Liver (tissue), 9 donors: Measurements from ENCODE around the gene ORAI3. TPM values are rescaled to one million over a fixed set of nuclear protein-coding genes. Genes with fewer than 3 reads are reported as not detected.

Experiments
- DNase-seq: peaks from one replicate; pipeline ENCODE4 v3.0.0-alpha.2; 2017; ENCODE audit warnings: low spot score
- H3K27ac ChIP-seq, 2 donors: one replicate each; pipeline ENCODE4 v1.7.0; 2013; ENCODE audit warnings: inconsistent platforms in 2 of 2, low read length in 2 of 2, control low read depth in 1 of 2, low read depth in 1 of 2, mild to moderate bottlenecking in 1 of 2
- H3K27me3 ChIP-seq, 4 donors: one replicate each; pipeline versions ENCODE4 v1.6.1 to v1.7.0; 2013; ENCODE audit warnings: low read length in 3 of 4, inconsistent platforms in 1 of 4, mild to moderate bottlenecking in 1 of 4, moderate library complexity in 1 of 4; ENCODE audit not compliant: control insufficient read depth in 4 of 4, insufficient read depth in 4 of 4
- H3K36me3 ChIP-seq, 4 donors: one replicate each; pipeline versions ENCODE4 v1.6.1 to v1.7.0; 2013; ENCODE audit warnings: low read length in 3 of 4, mild to moderate bottlenecking in 3 of 4, low read depth in 1 of 4, moderate library complexity in 1 of 4; ENCODE audit not compliant: control insufficient read depth in 4 of 4, insufficient read depth in 3 of 4
- H3K4me1 ChIP-seq, 4 donors: one replicate each; pipeline versions ENCODE4 v1.6.1 to v1.7.0; 2013; ENCODE audit warnings: low read length in 3 of 4, mild to moderate bottlenecking in 3 of 4, moderate library complexity in 1 of 4; ENCODE audit not compliant: control insufficient read depth in 4 of 4, insufficient read depth in 4 of 4
- H3K4me3 ChIP-seq, 3 donors: one replicate each; pipeline versions ENCODE4 v1.6.1 to v1.7.0; 2013; ENCODE audit warnings: low read length in 3 of 3, control low read depth in 1 of 3, low read depth in 1 of 3, mild to moderate bottlenecking in 1 of 3
- H3K9ac ChIP-seq, 2 donors: one replicate each; pipeline ENCODE4 v1.7.0; 2013; ENCODE audit warnings: low read length in 2 of 2, mild to moderate bottlenecking in 2 of 2, moderate library complexity in 2 of 2, control low read depth in 1 of 2, low read depth in 1 of 2
- H3K9me3 ChIP-seq, 4 donors: one replicate each; pipeline versions ENCODE4 v1.6.1 to v1.7.0; 2013; ENCODE audit warnings: low read length in 3 of 4; ENCODE audit not compliant: control insufficient read depth in 4 of 4
- EGR1 ChIP-seq, 2 donors: IDR thresholded peaks; 2 replicates each; pipeline ENCODE4 v1.6.1; 2016 to 2018; ENCODE audit warnings: antibody characterized with exemption in 2 of 2, low read depth in 2 of 2
- FOXA1 ChIP-seq: IDR thresholded peaks from 2 replicates; pipeline ENCODE4 v1.6.1; 2016; ENCODE audit warnings: antibody characterized with exemption
- FOXA2 ChIP-seq: IDR thresholded peaks from 2 replicates; pipeline ENCODE4 v1.6.1; 2016; ENCODE audit warnings: antibody characterized with exemption
- GABPA ChIP-seq, 2 donors: IDR thresholded peaks in 1 of 2; conservative IDR thresholded peaks in 1 of 2; 2 replicates each; pipeline ENCODE4 v1.6.1; 2016; ENCODE audit warnings: antibody characterized with exemption in 2 of 2, mild to moderate bottlenecking in 1 of 2, moderate library complexity in 1 of 2
- HNF4A ChIP-seq, 2 donors: conservative IDR thresholded peaks; 2 replicates each; pipeline ENCODE4 v1.6.1; 2016; ENCODE audit warnings: antibody characterized with exemption in 2 of 2, mild to moderate bottlenecking in 2 of 2
- HNF4G ChIP-seq: IDR thresholded peaks from 2 replicates; pipeline ENCODE4 v1.6.1; 2016; ENCODE audit warnings: antibody characterized with exemption
- JUND ChIP-seq, 2 donors: IDR thresholded peaks; 2 replicates each; pipeline ENCODE4 v1.6.1; 2016; ENCODE audit warnings: antibody characterized with exemption in 2 of 2
- NR2F2 ChIP-seq: IDR thresholded peaks from 2 replicates; pipeline ENCODE4 v1.6.1; 2016; ENCODE audit warnings: antibody characterized with exemption
- RAD21 ChIP-seq, 2 donors: IDR thresholded peaks; 2 replicates each; pipeline ENCODE4 v1.6.1; 2016; ENCODE audit warnings: antibody characterized with exemption in 2 of 2, mild to moderate bottlenecking in 2 of 2
- RXRA ChIP-seq, 2 donors: IDR thresholded peaks; 2 replicates each; pipeline ENCODE4 v1.6.1; 2017 to 2018; ENCODE audit warnings: antibody characterized with exemption in 2 of 2, mild to moderate bottlenecking in 1 of 2
- SP1 ChIP-seq: IDR thresholded peaks from 2 replicates; pipeline ENCODE4 v1.6.1; 2018; ENCODE audit warnings: antibody characterized with exemption, mild to moderate bottlenecking
- TAF1 ChIP-seq: conservative IDR thresholded peaks from 2 replicates; pipeline ENCODE4 v1.6.1; 2016; ENCODE audit warnings: antibody characterized with exemption, mild to moderate bottlenecking
- YY1 ChIP-seq: IDR thresholded peaks from 2 replicates; pipeline ENCODE4 v1.6.1; 2016; ENCODE audit warnings: antibody characterized with exemption, mild to moderate bottlenecking
- WGBS: extraction: QIAGEN DNeasy Blood & Tissue Kit; methylation state at CpG from one replicate; pipeline ENCODE4 v1.1.7; 2013; 5-methylcytosine and 5-hydroxymethylcytosine counted together
- polyA plus RNA-seq, 2 donors: library from polyadenylated mRNA; stranded (reverse) in 1 of 2; unstranded in 1 of 2; fragments of 200-250 nt in 1 of 2; fragments of >200 nt in 1 of 2; fragmentation: Nextera tagmentation in 1 of 2; extraction: Ambion mirVana in 1 of 2; gene quantifications; one replicate each; pipeline versions ENCODE4 v1.2.1 to v1.2.3, GENCODE V29; 2013 to 2015
- total RNA-seq, 2 donors: library from RNA; depleted of rRNA; stranded (reverse); fragments of >200 nt; gene quantifications; one replicate each; pipeline ENCODE4 v1.2.3, GENCODE V29; 2014
- TF ChIP-seq, protein P1 (sequence below): IDR thresholded peaks from 2 replicates; pipeline ENCODE4 v1.6.1; 2016; ENCODE audit warnings: antibody characterized with exemption
- TF ChIP-seq, protein P2 (sequence below): fragments of 150-350 bp; IDR thresholded peaks from 2 replicates; pipeline ENCODE4 v1.5.1; 2017; ENCODE audit warnings: improper control_type of control experiment, low read depth, low read length; ENCODE audit not compliant: missing input control
- TF ChIP-seq, protein P3 (sequence below): IDR thresholded peaks from 2 replicates; pipeline ENCODE4 v1.6.1; 2016; ENCODE audit warnings: antibody characterized with exemption
- TF ChIP-seq, protein P4 (sequence below): IDR thresholded peaks from 2 replicates; pipeline ENCODE4 v1.6.1; 2016; ENCODE audit warnings: antibody characterized with exemption
- TF ChIP-seq, protein P5 (sequence below): IDR thresholded peaks from 2 replicates; pipeline ENCODE4 v1.6.1; 2016; ENCODE audit warnings: antibody characterized with exemption, mild to moderate bottlenecking
- donor health status: healthy.
- donor health status: healthy.
- donor health status: healthy.
- donor health status: healthy.
- donor health status: healthy.

Gene ORAI3
- total and polyA plus RNA-seq, 4 donors, result 26.6 to 39.1 (median 31.4) TPM

DNA sequence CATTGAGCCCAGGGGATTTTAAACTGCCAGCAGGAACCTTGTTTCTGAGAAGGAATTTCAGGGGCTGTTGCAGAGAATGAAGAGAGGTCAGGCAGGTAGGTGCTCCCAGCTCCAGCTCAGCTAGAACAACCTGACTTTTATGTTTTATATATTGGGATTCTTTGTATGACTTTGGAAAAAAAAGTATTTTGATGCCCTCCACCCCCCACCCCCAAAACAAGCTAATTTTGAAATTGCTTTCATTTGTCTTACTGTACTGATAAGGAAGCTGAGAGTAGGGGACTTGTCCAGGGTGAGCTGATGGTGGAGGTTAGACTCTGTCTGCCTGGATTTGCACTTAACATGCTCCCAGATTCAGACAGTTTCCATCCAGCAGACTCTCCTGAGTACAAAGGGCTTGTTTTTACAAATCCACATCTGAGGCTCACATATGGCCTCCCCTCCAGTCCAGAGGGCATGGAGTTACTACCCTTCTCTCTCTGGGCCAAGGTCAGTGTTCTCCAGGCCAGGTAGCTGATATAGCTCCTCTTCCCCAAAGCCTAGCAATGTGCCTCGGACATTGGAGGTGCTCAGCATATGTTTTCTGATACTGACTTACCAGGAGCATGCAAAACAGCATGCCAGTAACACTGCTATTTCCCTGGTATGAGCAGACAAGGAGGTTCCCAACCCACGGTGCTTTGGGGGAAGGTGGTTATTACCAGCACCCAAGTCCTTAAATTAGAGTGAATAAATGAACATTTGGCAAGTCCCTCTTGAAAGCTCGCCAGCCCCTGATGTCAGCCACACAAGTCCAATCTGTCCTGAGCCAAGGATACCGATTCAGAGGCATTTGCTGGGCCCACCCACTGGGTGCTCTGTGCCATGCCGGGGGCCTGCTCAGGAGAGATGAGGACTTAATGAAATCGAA, 50.2 kb downstream of the ORAI3 start:
- H3K27me3 ChIP-seq, result no peaks in the 10 kb centered on the region
- H3K27ac ChIP-seq, result peak overlapping the region; percentile 95 to 96
- H3K9ac ChIP-seq, result no peak overlapping the region
- TF ChIP-seq TAF1 (peak; percentile 47), YY1 (peak; percentile 93), RXRA (IDR thresholded peaks at IDR 0.05) (peak; percentile 93), FOXA2 (peak; percentile 24), JUND (IDR thresholded peaks at IDR 0.05) (peak in 1 of 2 donors; percentile 50), HNF4G (peak; percentile 93), GABPA (IDR thresholded peaks at IDR 0.05 in 1 of 2, conservative IDR thresholded peaks at IDR 0.05 in 1 of 2) (peak in 1 of 2 donors; percentile 62), EGR1 (IDR thresholded peaks at IDR 0.05; ENCODE audit: low read depth in 2 of 2) (peak; percentile 22 to 66), SP1 (peak; percentile 98), FOXA1 (peak; percentile 70), RAD21 (IDR thresholded peaks at IDR 0.05) (peak; percentile 29 to 47), HNF4A (conservative IDR thresholded peaks at IDR 0.05) (peak; percentile 98), NR2F2 (peak; percentile 71)
- TF ChIP-seq, protein P1, sequence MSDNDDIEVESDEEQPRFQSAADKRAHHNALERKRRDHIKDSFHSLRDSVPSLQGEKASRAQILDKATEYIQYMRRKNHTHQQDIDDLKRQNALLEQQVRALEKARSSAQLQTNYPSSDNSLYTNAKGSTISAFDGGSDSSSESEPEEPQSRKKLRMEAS, result peak; percentile 78
- TF ChIP-seq, protein P2, sequence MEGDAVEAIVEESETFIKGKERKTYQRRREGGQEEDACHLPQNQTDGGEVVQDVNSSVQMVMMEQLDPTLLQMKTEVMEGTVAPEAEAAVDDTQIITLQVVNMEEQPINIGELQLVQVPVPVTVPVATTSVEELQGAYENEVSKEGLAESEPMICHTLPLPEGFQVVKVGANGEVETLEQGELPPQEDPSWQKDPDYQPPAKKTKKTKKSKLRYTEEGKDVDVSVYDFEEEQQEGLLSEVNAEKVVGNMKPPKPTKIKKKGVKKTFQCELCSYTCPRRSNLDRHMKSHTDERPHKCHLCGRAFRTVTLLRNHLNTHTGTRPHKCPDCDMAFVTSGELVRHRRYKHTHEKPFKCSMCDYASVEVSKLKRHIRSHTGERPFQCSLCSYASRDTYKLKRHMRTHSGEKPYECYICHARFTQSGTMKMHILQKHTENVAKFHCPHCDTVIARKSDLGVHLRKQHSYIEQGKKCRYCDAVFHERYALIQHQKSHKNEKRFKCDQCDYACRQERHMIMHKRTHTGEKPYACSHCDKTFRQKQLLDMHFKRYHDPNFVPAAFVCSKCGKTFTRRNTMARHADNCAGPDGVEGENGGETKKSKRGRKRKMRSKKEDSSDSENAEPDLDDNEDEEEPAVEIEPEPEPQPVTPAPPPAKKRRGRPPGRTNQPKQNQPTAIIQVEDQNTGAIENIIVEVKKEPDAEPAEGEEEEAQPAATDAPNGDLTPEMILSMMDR, result no peak
- TF ChIP-seq, protein P3, sequence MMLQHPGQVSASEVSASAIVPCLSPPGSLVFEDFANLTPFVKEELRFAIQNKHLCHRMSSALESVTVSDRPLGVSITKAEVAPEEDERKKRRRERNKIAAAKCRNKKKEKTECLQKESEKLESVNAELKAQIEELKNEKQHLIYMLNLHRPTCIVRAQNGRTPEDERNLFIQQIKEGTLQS, result no peak
- TF ChIP-seq, protein P4, sequence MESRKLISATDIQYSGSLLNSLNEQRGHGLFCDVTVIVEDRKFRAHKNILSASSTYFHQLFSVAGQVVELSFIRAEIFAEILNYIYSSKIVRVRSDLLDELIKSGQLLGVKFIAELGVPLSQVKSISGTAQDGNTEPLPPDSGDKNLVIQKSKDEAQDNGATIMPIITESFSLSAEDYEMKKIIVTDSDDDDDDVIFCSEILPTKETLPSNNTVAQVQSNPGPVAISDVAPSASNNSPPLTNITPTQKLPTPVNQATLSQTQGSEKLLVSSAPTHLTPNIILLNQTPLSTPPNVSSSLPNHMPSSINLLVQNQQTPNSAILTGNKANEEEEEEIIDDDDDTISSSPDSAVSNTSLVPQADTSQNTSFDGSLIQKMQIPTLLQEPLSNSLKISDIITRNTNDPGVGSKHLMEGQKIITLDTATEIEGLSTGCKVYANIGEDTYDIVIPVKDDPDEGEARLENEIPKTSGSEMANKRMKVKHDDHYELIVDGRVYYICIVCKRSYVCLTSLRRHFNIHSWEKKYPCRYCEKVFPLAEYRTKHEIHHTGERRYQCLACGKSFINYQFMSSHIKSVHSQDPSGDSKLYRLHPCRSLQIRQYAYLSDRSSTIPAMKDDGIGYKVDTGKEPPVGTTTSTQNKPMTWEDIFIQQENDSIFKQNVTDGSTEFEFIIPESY, result no peak
- TF ChIP-seq, protein P5, sequence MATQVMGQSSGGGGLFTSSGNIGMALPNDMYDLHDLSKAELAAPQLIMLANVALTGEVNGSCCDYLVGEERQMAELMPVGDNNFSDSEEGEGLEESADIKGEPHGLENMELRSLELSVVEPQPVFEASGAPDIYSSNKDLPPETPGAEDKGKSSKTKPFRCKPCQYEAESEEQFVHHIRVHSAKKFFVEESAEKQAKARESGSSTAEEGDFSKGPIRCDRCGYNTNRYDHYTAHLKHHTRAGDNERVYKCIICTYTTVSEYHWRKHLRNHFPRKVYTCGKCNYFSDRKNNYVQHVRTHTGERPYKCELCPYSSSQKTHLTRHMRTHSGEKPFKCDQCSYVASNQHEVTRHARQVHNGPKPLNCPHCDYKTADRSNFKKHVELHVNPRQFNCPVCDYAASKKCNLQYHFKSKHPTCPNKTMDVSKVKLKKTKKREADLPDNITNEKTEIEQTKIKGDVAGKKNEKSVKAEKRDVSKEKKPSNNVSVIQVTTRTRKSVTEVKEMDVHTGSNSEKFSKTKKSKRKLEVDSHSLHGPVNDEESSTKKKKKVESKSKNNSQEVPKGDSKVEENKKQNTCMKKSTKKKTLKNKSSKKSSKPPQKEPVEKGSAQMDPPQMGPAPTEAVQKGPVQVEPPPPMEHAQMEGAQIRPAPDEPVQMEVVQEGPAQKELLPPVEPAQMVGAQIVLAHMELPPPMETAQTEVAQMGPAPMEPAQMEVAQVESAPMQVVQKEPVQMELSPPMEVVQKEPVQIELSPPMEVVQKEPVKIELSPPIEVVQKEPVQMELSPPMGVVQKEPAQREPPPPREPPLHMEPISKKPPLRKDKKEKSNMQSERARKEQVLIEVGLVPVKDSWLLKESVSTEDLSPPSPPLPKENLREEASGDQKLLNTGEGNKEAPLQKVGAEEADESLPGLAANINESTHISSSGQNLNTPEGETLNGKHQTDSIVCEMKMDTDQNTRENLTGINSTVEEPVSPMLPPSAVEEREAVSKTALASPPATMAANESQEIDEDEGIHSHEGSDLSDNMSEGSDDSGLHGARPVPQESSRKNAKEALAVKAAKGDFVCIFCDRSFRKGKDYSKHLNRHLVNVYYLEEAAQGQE, result peak; percentile 80
- H3K4me3 ChIP-seq, result no peak overlapping the region
- no peak for DNase-seq
- 36% methylated on average over 6 of the region's 6 CpGs for WGBS
- H3K9me3 ChIP-seq, result no peaks in the 10 kb centered on the region
- H3K36me3 ChIP-seq, result no peaks in the 10 kb centered on the region
- H3K4me1 ChIP-seq, result peaks cover 3 to 36% (median 30%) of the 10 kb centered on the region in 4 donors
